Pons (tissue), 1 donor: ENCODE data around the gene FRMD4B.
A peak's percentile ranks its signal among the peaks of the same experiment; 100 is the strongest.

Experiments
- DNase-seq: peaks from one replicate; pipeline ENCODE4 v3.0.0-alpha.2; 2016; ENCODE audit warnings: low spot score

Gene FRMD4B

DNA sequence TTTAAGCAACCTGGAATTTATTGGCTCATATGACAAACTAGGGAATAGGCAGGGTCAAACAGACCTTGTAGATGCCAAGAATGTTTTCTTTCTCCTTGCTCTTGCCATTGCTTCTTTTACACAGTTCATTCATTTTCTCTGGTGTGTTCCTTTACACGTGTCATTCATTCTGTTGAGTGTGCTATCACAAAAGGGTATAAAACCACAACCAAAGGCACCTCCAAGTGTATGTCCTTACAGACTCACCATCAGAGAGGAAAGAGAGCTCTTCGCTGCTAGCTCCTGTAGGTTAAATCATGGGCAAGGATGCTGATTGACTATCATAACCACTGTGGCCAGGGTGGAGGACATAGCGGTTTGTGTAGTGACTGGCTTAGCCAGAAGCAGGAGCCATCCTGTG is 19.2 kb upstream of the FRMD4B start:
- DNase-seq = no peak

- DNase-seq = no peak
Observed at GRCh38 chr3:69403454-69403853, 17.6 kb upstream of the FRMD4B start.

DNA sequence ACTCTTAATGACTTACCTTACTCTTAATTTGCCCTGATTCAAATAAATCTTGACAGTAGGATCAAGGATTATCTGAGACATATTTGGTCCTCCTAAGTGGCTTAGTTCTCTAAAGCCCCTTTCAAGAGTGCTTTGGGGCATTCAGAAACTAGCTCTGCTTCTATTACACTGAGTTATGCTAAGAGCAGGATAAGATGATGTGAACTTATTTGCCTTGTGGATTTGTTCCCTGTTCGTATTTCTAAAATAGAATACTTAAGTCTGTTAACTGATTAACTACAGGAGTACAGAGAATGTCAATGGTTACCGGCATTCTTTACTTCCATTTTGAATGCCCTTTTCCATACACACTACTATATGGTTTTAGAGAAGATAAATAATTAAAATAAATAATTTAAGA is 14.8 kb upstream of the FRMD4B start:
- DNase-seq = no peak

GRCh38 chr3:69392850-69393249 is 7.0 kb upstream of the FRMD4B start:
- DNase-seq = no peak

DNA sequence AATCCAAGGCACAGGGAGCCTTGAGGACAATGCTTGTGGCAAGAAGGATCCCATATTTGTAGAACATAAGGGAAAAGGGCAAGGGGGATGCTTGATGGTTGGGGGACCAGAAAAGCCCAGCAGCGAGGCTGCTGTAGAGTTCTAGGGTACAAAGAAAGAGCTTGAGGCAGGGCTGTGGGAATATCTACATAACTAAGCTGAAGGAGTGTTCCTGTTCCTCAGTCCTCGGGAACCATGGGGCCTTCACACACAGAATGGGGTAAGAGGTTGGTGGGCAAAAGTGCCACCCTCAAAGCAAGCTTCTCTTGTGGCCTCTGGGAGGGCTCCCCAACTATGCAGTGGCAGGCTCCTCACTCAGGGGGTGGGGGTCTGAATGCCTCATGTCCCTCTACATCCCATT is 6.5 kb upstream of the FRMD4B start:
- no peak for DNase-seq

DNA sequence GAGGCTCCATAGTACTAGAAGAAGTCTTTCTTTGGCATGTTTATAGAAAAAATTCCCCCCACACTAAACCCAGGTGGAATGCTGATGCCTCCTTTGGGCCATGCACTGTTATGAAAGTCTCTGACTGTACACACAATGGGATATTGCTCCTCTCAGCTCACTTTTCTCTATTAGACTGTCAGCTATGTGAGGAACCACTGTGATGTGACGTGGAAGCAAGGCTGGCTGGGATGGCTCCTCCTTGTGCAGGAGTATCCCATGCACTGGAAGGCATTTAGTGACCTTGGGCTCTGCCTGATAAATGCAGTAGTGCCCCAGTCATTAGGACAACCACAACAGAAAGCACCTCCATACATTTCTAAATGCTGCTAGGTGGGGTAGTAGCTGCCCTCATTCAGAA is 5.7 kb upstream of the FRMD4B start:
- DNase-seq = peak; percentile 76

DNA sequence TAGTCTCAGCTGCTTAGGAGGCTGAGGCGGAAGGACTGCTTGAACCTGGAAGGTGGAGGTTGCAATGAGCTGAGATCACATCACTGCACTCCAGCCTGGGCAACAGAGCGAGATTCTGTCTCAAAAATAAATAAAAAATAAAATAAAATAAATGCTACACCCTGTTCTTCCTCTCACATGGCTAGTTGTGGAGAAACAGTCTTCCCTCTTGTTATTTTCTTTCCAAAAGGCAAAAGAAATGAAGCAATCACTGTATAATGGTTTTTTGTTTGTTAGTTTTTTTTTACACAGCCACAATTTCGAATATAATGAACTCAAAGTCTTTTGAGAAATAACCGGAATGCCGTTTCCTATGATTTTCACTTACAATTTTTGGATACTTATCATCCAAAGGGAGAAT is 4.9 kb upstream of the FRMD4B start:
- no peak for DNase-seq

DNA sequence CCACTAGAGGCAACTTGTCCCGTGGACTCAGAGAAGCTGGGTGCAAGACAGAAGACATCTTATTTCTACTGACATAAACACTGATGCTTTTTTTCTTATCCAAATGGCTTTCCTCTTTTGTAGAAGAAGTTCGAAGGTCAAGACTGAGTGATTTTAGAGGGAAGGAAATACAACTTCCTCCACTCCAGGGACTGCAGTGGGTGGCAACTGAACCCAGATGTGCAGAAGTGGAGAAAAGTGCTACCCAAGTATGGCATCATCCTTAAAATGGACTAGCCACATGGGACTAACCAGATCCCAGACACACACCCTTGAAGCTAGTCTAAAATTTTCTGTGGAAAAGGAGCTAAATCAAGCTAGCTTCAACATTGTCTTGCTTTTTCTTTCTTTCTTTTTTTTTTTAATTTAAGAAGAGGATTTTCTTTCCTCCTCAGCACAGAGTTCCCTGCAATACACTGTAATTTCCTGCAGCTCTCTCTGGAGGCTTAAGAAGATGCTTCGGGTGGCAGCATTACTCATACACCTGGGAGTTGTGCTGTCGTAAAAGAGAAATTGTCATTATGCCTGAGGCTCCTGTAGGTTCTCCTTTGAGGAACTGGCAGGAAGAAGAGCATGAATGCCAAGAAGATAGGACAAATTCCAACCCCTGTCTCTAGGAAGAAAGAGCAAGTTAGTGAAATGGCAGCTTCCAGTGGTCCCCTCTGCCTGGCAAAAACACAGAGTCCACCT is 3.8 kb upstream of the FRMD4B start:
- DNase-seq = peak; percentile 59

- DNase-seq = no peak
Observed at GRCh38 chr3:69388241-69388640, 2.4 kb upstream of the FRMD4B start.

DNA sequence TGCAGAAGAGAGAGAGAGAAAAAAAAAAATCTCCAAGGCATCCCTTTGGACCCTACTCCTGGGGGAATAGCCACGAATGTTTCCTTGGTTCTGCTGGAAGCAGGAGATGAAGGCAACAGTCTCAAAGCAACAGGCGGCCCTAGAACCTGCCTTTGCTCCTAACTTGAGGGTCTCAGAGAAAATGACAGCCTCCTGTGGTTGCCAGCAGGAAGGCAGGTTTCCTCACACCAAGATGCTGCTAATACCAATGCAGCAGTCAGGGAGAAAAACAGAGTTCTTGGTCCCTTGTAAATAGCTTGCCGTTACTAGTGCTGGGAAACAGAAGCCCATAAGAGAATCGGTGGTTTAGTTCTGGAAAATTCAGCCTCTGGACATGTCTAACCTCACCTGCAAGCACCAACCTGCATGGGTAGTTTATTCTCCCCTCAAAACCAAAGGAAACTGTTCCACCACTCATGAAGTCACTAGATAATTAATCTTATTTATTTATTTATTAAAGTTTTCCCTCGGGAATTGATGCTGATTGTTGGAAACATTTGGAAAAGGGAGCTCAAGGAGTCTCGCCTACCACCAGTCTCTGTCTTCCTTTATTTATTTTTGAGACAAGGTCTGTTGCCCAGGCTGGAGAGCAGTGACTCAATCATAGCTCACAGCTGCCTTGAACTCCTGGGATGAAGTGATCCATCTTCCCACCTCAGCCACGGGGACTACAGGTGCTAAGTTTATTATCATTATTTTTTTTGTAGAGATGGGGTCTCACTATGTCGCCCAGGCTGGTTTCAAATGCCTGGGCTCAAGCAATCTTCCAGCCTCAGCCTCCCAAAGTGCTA is 883 bp upstream of the FRMD4B start:
- peak; percentile 67 for DNase-seq

DNA sequence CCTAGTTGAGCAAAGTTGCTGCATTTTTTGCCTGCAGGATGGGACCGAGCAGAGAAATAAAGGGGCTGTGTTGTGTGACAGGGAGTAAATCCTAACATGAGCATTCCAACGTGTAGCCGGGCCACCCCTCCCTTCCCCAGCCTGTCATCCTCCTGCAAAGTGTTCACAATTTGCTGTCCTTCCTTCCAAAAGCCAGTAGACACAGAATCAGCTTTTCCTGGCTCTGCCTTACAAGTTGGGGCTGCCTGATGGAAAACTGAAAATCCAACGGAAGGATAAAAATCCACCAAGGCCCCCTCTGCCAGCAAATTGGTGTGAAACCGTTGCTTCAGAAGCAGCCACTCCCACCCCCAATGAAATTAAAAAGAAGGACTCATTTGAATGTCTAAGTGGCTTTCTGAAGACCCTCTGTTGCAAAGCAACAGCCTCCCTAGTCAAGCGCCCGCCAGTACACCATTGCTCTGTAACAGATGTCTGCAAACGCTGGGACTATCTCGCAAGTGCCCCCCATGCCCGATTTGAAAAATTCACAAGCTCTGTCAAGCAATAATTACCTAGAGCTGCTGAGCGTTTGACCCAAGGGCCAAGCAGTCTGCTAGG is 665 bp downstream of the FRMD4B start:
- peak; percentile 73 for DNase-seq

- DNase-seq = peak; percentile 59
Observed at GRCh38 chr3:69384326-69384725, 1.6 kb downstream of the FRMD4B start.

DNA sequence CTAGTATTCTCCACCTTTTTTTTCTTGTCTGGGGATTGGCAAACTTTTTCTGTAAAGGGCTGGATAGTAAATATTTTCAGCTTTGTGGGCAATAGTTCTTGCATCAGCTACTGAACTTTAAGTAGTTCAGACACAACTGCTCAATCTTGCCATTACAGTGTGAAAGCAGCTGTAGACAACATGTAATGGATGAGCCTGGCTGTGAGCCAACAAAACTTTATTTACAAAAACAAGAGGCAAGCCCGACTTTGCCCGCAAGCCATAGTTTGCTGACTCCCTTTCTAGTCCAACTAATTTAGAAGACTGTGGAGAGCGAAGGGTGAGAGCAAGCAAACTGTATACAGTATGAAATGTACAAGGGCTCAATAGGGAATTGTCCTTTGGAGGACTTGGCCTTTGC is 6.2 kb downstream of the FRMD4B start:
- no peak for DNase-seq

- DNase-seq = no peak
Observed at GRCh38 chr3:69378112-69378802, 7.6 kb downstream of the FRMD4B start.

GRCh38 chr3:69377262-69377661 is 8.6 kb downstream of the FRMD4B start:
- DNase-seq = no peak

DNA sequence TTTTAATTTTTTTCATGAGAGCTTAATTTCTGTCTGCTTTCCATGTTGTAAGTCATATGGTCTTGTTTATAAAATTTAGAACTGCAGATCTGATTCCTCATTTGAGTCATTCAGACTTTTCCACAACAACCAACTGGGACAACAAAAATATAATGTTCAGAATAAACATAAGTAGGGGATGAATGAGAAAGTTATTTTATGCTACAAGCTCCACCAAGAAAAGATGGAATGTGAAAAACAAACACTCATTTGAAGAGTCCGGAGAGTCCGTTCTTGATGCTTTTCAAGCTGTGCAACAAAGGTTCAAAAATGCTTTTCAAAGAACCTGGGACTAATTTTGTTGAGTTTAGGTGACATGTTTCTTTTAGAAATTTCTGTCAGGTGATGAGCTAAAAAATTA is 9.2 kb downstream of the FRMD4B start:
- no peak for DNase-seq

DNA sequence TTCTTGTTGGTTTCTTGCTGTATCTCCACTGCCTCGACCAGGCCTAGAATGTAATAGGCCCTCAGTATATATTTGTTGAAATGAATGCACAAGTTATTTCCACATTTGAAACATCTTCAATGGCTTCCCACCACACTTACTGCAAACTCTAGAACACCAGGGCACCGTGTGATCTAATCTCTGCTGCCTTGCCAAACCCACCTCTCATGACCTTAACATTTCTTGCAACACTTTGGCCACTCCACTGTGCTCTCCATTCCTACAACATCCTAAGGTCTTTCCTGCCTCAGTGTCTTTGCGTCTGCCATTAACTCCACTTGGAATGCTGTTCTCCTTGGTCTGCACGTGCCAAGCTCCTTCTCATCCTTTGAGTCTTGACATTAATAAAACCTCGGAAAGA is 14.1 kb downstream of the FRMD4B start:
- DNase-seq = no peak

- DNase-seq = no peak
Observed at GRCh38 chr3:69370901-69371301, 15.0 kb downstream of the FRMD4B start.

- DNase-seq = peak; percentile 68
Observed at GRCh38 chr3:69370156-69370883, 15.6 kb downstream of the FRMD4B start.

DNA sequence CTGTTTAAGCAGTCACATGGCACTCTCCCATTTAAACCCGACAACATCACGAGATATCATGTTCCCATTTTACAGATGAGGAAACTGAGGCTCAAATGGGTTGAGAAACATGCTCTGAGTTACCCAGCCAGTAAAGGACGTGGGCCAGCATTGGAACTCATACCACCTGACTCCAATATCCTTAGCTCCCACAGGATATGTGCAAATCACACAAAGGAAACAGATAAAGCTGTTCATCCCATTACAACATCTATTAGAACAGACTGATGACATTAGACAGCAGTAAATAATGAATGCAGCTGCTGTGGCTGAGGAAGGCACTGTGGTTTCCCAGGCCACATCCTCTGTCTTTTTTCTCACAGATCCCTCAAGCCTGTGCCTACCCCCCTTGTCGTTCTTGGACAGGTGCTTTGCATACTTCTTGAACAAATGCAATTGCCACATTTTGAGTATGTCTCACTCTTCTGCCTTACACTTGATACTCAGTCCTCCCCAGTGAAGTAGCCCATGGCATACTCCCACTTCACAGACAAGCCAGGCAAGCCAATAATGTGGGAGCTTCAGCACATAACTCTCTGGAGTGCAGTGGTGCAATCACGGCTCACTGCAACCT is 17.7 kb downstream of the FRMD4B start:
- DNase-seq = no peak

DNA sequence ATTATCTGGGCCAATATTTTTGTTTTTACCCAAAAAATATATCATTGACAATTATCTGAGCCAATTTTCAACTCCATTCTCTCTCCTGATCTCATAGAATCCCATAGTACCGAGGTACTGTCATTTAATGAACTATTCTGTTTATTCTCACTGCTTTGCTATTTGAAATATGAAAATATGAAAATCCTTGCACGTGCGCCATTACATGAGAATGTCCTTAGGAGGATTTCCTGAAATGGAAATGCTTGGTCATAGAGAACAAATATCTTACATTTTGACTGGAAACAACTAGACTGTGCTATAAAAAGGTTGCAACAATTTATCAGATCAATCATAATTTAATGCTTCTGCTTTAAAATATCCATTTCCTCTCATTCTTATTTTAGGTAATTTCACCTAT is 18.3 kb downstream of the FRMD4B start:
- DNase-seq = no peak
